BE2C (cell line): Measurements from ENCODE around the gene PPP2R5B.
A peak's percentile ranks its signal among the peaks of the same experiment; 100 is the strongest.

Experiments used
- DNase-seq: peaks from one replicate; pipeline ENCODE4 v3.0.0-alpha.2; 2020
- H3K27me3 ChIP-seq: fragments of 250-450 bp; sonication (Bioruptor Pico); 2 replicates; pipeline ENCODE4 v1.5.1; 2020; ENCODE audit warnings: mild to moderate bottlenecking
- H3K36me3 ChIP-seq: fragments of 250-450 bp; sonication (Bioruptor Pico); 2 replicates; pipeline ENCODE4 v1.5.1; 2020; ENCODE audit warnings: mild to moderate bottlenecking
- H3K4me1 ChIP-seq: fragments of 250-450 bp; sonication (Bioruptor Pico); 2 replicates; pipeline ENCODE4 v1.5.1; 2020
- H3K4me3 ChIP-seq: 2 replicates; pipeline ENCODE4 v1.5.1; 2011; ENCODE audit warnings: low read depth, low read length
- H3K9me3 ChIP-seq: fragments of 250-450 bp; sonication (Bioruptor Pico); 2 replicates; pipeline ENCODE4 v1.5.1; 2020
- CTCF ChIP-seq: IDR thresholded peaks from 2 replicates; pipeline ENCODE4 v1.5.1; 2012; ENCODE audit warnings: mild to moderate bottlenecking, low read depth, low read length

Gene PPP2R5B

GRCh38 chr11:64882243-64882642 lies 42.2 kb upstream of the PPP2R5B start:
- H3K36me3 ChIP-seq = no peaks in the 10 kb centered on the region
- no peak for DNase-seq
- H3K9me3 ChIP-seq = no peaks in the 10 kb centered on the region
- H3K4me1 ChIP-seq = no peaks in the 10 kb centered on the region; the same call in 1 of the 2 replicates
- no peak overlapping the region for H3K4me3 ChIP-seq
- no peak for TF ChIP-seq CTCF
- H3K27me3 ChIP-seq = no peaks in the 10 kb centered on the region

- Histone ChIP-seq H3K4me3 (no peak overlapping the region), H3K27me3 (no peaks in the 10 kb centered on the region), H3K4me1 (peaks cover 3% of the 10 kb centered on the region), H3K9me3 (no peaks in the 10 kb centered on the region), H3K36me3 (no peaks in the 10 kb centered on the region)
- no peak for TF ChIP-seq CTCF
- DNase-seq = no peak
Observed at GRCh38 chr11:64883575-64883974, 40.9 kb upstream of the PPP2R5B start.

GRCh38 chr11:64884019-64884418 lies 40.5 kb upstream of the PPP2R5B start:
- H3K4me1 ChIP-seq = peaks cover 3% of the 10 kb centered on the region
- no peak overlapping the region for H3K4me3 ChIP-seq
- no peaks in the 10 kb centered on the region for H3K9me3 ChIP-seq
- H3K27me3 ChIP-seq = no peaks in the 10 kb centered on the region
- H3K36me3 ChIP-seq = no peaks in the 10 kb centered on the region
- DNase-seq = no peak
- no peak for TF ChIP-seq CTCF

- Histone ChIP-seq H3K4me1 (peaks cover 3% of the 10 kb centered on the region), H3K36me3 (no peaks in the 10 kb centered on the region), H3K9me3 (no peaks in the 10 kb centered on the region), H3K27me3 (no peaks in the 10 kb centered on the region), H3K4me3 (no peak overlapping the region)
- DNase-seq = no peak
- TF ChIP-seq CTCF = no peak
Observed at GRCh38 chr11:64885367-64886286, 38.9 kb upstream of the PPP2R5B start.

- Histone ChIP-seq H3K9me3 (no peaks in the 10 kb centered on the region), H3K4me1 (peaks cover 3% of the 10 kb centered on the region), H3K27me3 (no peaks in the 10 kb centered on the region), H3K36me3 (no peaks in the 10 kb centered on the region), H3K4me3 (no peak overlapping the region)
- 0 out of 2 replicates have a peak, but pooled peaks have one; percentile 7 for TF ChIP-seq CTCF
- no peak for DNase-seq
Observed at GRCh38 chr11:64887234-64887756, 37.2 kb upstream of the PPP2R5B start.

- peak; percentile 72 for DNase-seq
- no peaks in the 10 kb centered on the region for H3K9me3 ChIP-seq
- peak overlapping the region; percentile 29; the same call in 1 of the 2 replicates for H3K4me3 ChIP-seq
- TF ChIP-seq CTCF = peak; percentile 65
- peaks cover 3% of the 10 kb centered on the region for H3K4me1 ChIP-seq
- no peaks in the 10 kb centered on the region for H3K36me3 ChIP-seq
- H3K27me3 ChIP-seq = no peaks in the 10 kb centered on the region
Observed at GRCh38 chr11:64887757-64888405, 36.6 kb upstream of the PPP2R5B start.
